ENCODE data around the gene KDM2A. TPM values are rescaled to one million over a fixed set of nuclear protein-coding genes. Genes with fewer than 3 reads are reported as not detected.

KDM2A gene
- total RNA-seq, 4 donors from 2014 or later = 48.2 to 94.9 (median 73.5) TPM

- intact Hi-C loops (cut with DNase I; ENCODE audit: low total_unique reads) = no loop called here
- TF ChIP-seq CTCF (IDR thresholded peaks at IDR 0.05) (no peak), POLR2A (IDR thresholded peaks at IDR 0.05) (no peak)
- H3K4me3 ChIP-seq = peak overlapping the region; percentile 80 to 94
- H3K9me3 ChIP-seq = no peaks in the 10 kb centered on the region
- peak overlapping the region; percentile 88 to 93 for H3K27ac ChIP-seq
- no peaks in the 10 kb centered on the region for H3K27me3 ChIP-seq
- DNase-seq = no peak
- no peaks in the 10 kb centered on the region for H3K36me3 ChIP-seq
- peaks cover 7 to 10% of the 10 kb centered on the region in 2 donors for H3K4me1 ChIP-seq
Measured at GRCh38 chr11:67289651-67290479, 170.8 kb downstream of the KDM2A start.

- peak overlapping the region; percentile 88 to 93 for H3K27ac ChIP-seq
- peaks cover 7 to 10% of the 10 kb centered on the region in 2 donors for H3K4me1 ChIP-seq
- H3K36me3 ChIP-seq = no peaks in the 10 kb centered on the region
- intact Hi-C loops (cut with DNase I; ENCODE audit: low total_unique reads) = no loop called here
- no peaks in the 10 kb centered on the region for H3K27me3 ChIP-seq
- H3K9me3 ChIP-seq = no peaks in the 10 kb centered on the region
- TF ChIP-seq CTCF (IDR thresholded peaks at IDR 0.05) (no peak), POLR2A (IDR thresholded peaks at IDR 0.05) (no peak)
- no peak for DNase-seq
- no peak overlapping the region for H3K4me3 ChIP-seq
Measured at GRCh38 chr11:67290801-67291200, 171.7 kb downstream of the KDM2A start.

GRCh38 chr11:67291481-67292381 is 172.7 kb downstream of the KDM2A start:
- no peak for TF ChIP-seq CTCF (IDR thresholded peaks at IDR 0.05)
- no peak for TF ChIP-seq POLR2A (IDR thresholded peaks at IDR 0.05)
- Histone ChIP-seq H3K27ac (no peak overlapping the region), H3K9me3 (no peaks in the 10 kb centered on the region), H3K27me3 (no peaks in the 10 kb centered on the region), H3K4me3 (no peak overlapping the region), H3K4me1 (peaks cover 7 to 10% of the 10 kb centered on the region in 2 donors), H3K36me3 (no peaks in the 10 kb centered on the region)
- DNase-seq = no peak
- intact Hi-C loops (cut with DNase I; ENCODE audit: low total_unique reads) = no loop called here

- H3K27ac ChIP-seq = no peak overlapping the region
- intact Hi-C loops (cut with DNase I; ENCODE audit: low total_unique reads) = no loop called here
- H3K27me3 ChIP-seq = no peaks in the 10 kb centered on the region
- H3K9me3 ChIP-seq = no peaks in the 10 kb centered on the region
- H3K4me3 ChIP-seq = no peak overlapping the region
- TF ChIP-seq POLR2A (IDR thresholded peaks at IDR 0.05) (no peak), CTCF (IDR thresholded peaks at IDR 0.05) (no peak)
- DNase-seq = no peak
- H3K4me1 ChIP-seq = peaks cover 4 to 6% of the 10 kb centered on the region in 2 donors
- no peaks in the 10 kb centered on the region for H3K36me3 ChIP-seq
Measured at GRCh38 chr11:67292671-67293070, 173.6 kb downstream of the KDM2A start.

- Histone ChIP-seq H3K9me3 (no peaks in the 10 kb centered on the region), H3K36me3 (no peaks in the 10 kb centered on the region), H3K4me3 (no peak overlapping the region), H3K27me3 (no peaks in the 10 kb centered on the region), H3K4me1 (peaks cover under 1 to 2% of the 10 kb centered on the region in 2 donors), H3K27ac (no peak overlapping the region)
- intact Hi-C loops (cut with DNase I; ENCODE audit: low total_unique reads) = no loop called here
- no peak for DNase-seq
- TF ChIP-seq POLR2A (IDR thresholded peaks at IDR 0.05) (no peak), CTCF (IDR thresholded peaks at IDR 0.05) (no peak)
Measured at GRCh38 chr11:67293090-67293489, 174.0 kb downstream of the KDM2A start.

Measured in uterus (tissue), 4 donors.